WTC11 (cell line): ENCODE measurements around the gene FGFR2. TPM values are rescaled to one million over a fixed set of nuclear protein-coding genes. Genes with fewer than 3 reads are reported as not detected.
"Not testable (repeated sequence)": the region's sequence is repeated elsewhere in the genome, so short reads cannot be mapped to it uniquely, and the experiment has no call there.

Source experiments
- ATAC-seq: fragments of 200-7000 bp; cut with Tn5 transposase; 2 replicates; pipeline ENCODE4 v1.10.0; 2021; ENCODE audit warnings: mild to moderate bottlenecking, moderate library complexity
- CTCF ChIA-PET: fragments of 300-600 bp; sonication (Branson Sonifier 250); formaldehyde crosslinking; loops from one replicate; lab custom pipeline; 2021; ENCODE audit warnings: antibody characterized with exemption; lab: Charles Lee
- POLR2A ChIA-PET: fragments of 350-600 bp; sonication (Branson Sonifier 250); formaldehyde crosslinking; loops from one replicate; lab custom pipeline; 2021; ENCODE audit warnings: antibody characterized with exemption; lab: Charles Lee
- DNase-seq: peaks from one replicate; pipeline ENCODE4 v3.0.0; 2021; ENCODE audit warnings: low spot score
- H3K27ac Mint-ChIP-seq: 2 replicates; pipeline ENCODE4 v1.8.0; 2021; ENCODE audit warnings: mixed read lengths
- H3K27me3 Mint-ChIP-seq: 2 replicates; pipeline ENCODE4 v1.8.0; 2021; ENCODE audit warnings: low read depth, mild to moderate bottlenecking, moderate library complexity, mixed read lengths
- H3K36me3 Mint-ChIP-seq: 2 replicates; pipeline ENCODE4 v1.8.0; 2021; ENCODE audit warnings: mixed read lengths
- H3K4me1 Mint-ChIP-seq: 2 replicates; pipeline ENCODE4 v1.8.0; 2022; ENCODE audit warnings: mixed read lengths
- H3K4me3 Mint-ChIP-seq: 2 replicates; pipeline ENCODE4 v1.8.0; 2021; ENCODE audit warnings: mild to moderate bottlenecking, moderate library complexity, mixed read lengths
- H3K9me3 Mint-ChIP-seq: 2 replicates; pipeline ENCODE4 v1.8.0; 2021; ENCODE audit warnings: mixed read lengths
- AFF4 ChIP-seq: sonication (generic); formaldehyde crosslinking; IDR thresholded peaks from 2 replicates; pipeline ENCODE4 v1.8.1; 2023; ENCODE audit warnings: mild to moderate bottlenecking, missing genetic modification reagents, borderline replicate concordance
- AR ChIP-seq: fragments of 250-450 bp; sonication (Bioruptor Pico); IDR thresholded peaks from 2 replicates; pipeline ENCODE4 v1.9.0; 2021; ENCODE audit warnings: mild to moderate bottlenecking
- E2F1 ChIP-seq: sonication (generic); formaldehyde crosslinking; IDR thresholded peaks from 2 replicates; pipeline ENCODE4 v1.8.0; 2022; ENCODE audit warnings: mild to moderate bottlenecking, missing genetic modification reagents
- EMX1 ChIP-seq: fragments of 250-450 bp; sonication (Bioruptor Pico); IDR thresholded peaks from 2 replicates; pipeline ENCODE4 v1.8.0; 2021; ENCODE audit warnings: mild to moderate bottlenecking
- HMGA2 ChIP-seq: fragments of 250-450 bp; sonication (Bioruptor Pico); IDR thresholded peaks from 2 replicates; pipeline ENCODE4 v1.4.0; 2021; ENCODE audit warnings: mild to moderate bottlenecking, moderate library complexity
- IRF2 ChIP-seq: sonication (generic); formaldehyde crosslinking; IDR thresholded peaks from 2 replicates; pipeline ENCODE4 v1.8.0; 2022; ENCODE audit warnings: low read depth, missing genetic modification reagents, borderline replicate concordance
- NFATC4 ChIP-seq: fragments of 250-450 bp; sonication (Bioruptor Pico); IDR thresholded peaks from 2 replicates; pipeline ENCODE4 v1.9.0; 2021; ENCODE audit warnings: mild to moderate bottlenecking
- USF1 ChIP-seq: sonication (generic); formaldehyde crosslinking; IDR thresholded peaks from 2 replicates; pipeline ENCODE4 v1.8.0; 2022; ENCODE audit warnings: mild to moderate bottlenecking, missing genetic modification reagents
- ZNF121 ChIP-seq: sonication (generic); formaldehyde crosslinking; IDR thresholded peaks from 2 replicates; pipeline ENCODE4 v1.8.0; 2023; ENCODE audit warnings: missing genetic modification reagents
- ZNF232 ChIP-seq: sonication (generic); formaldehyde crosslinking; IDR thresholded peaks from 2 replicates; pipeline ENCODE4 v1.8.0; 2022; ENCODE audit warnings: mild to moderate bottlenecking, missing genetic modification reagents
- ZNF281 ChIP-seq: sonication (generic); formaldehyde crosslinking; IDR thresholded peaks from 2 replicates; pipeline ENCODE4 v1.8.0; 2023; ENCODE audit warnings: mild to moderate bottlenecking, missing genetic modification reagents
- total RNA-seq: library from RNA; stranded (reverse); gene quantifications from 3 replicates; pipeline ENCODE4 v1.2.3, GENCODE V29; 2021
- TF ChIP-seq, protein P1 (sequence below): sonication (generic); formaldehyde crosslinking; IDR thresholded peaks from 2 replicates; pipeline ENCODE4 v1.8.1; 2022; ENCODE audit warnings: mild to moderate bottlenecking, moderate library complexity, missing genetic modification reagents
- TF ChIP-seq, protein P2 (sequence below): sonication (generic); formaldehyde crosslinking; IDR thresholded peaks from 2 replicates; pipeline ENCODE4 v1.8.1; 2022; ENCODE audit warnings: mild to moderate bottlenecking, missing genetic modification reagents, moderate library complexity, borderline replicate concordance
- TF ChIP-seq, protein P3 (sequence below): fragments of 250-450 bp; sonication (Bioruptor Pico); IDR thresholded peaks from 2 replicates; pipeline ENCODE4 v1.9.0; 2021; ENCODE audit warnings: moderate library complexity, mild to moderate bottlenecking, inconsistent platforms, borderline replicate concordance

Gene FGFR2
- total RNA-seq, 1 experiment from 2014 or later, result 95.0 TPM

DNA sequence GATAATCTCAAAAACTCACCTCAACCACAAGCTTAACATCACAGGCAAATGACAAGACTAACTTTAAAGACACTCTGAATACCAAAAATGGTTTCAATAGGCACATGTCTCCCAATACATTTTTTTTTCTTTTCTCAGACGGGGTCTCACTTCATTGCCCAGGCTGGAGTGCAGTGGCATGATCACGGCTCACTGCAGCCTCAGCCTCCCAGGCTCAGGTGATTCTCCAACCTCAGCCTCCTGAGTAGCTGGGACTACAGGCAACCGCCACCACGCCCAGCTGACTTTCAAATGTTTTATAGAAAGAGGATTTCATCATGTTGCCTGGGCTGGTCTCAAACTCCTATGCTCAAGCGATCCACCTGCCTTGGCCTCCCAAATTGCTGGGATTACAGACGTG, 77.7 kb downstream of the FGFR2 start:
- H3K27me3 Mint-ChIP-seq, POLR2A ChIA-PET, DNase-seq, H3K4me3 Mint-ChIP-seq, H3K9me3 Mint-ChIP-seq, ATAC-seq, H3K27ac Mint-ChIP-seq: not testable (repeated sequence)
- CTCF ChIA-PET, result interaction anchor here (1.4 kb wide), 1 partner anchor 142 kb away, joined by 4 read pairs; no protein-coding TSS in a partner anchor
- H3K4me1 Mint-ChIP-seq, result peaks cover 30% of the 10 kb centered on the region
- H3K36me3 Mint-ChIP-seq, result peaks cover 74% of the 10 kb centered on the region
- TF ChIP-seq ZNF121 (CRISPR knock-in tag), result peak; percentile 54; the same call in 1 of the 2 replicates

- ChIA-PET POLR2A (no interaction called here), CTCF (interaction anchor here (1.4 kb wide), 1 partner anchor 143 kb away, joined by 4 read pairs; no protein-coding TSS in a partner anchor)
- peaks cover 79% of the 10 kb centered on the region for H3K36me3 Mint-ChIP-seq
- peaks cover 9% of the 10 kb centered on the region for H3K9me3 Mint-ChIP-seq
- peaks cover 29% of the 10 kb centered on the region for H3K4me1 Mint-ChIP-seq
- DNase-seq (no peak), ATAC-seq (no peak)
- no peaks in the 10 kb centered on the region for H3K27me3 Mint-ChIP-seq
- no peak overlapping the region for H3K4me3 Mint-ChIP-seq
- TF ChIP-seq ZNF232 (CRISPR knock-in tag) (no peak), USF1 (CRISPR knock-in tag) (no peak), HMGA2 (CRISPR knock-in tag) (no peak), AR (CRISPR knock-in tag) (no peak), ZNF281 (CRISPR knock-in tag) (no peak), IRF2 (CRISPR knock-in tag) (no peak), EMX1 (no peak), E2F1 (CRISPR knock-in tag) (no peak)
- TF ChIP-seq, protein P1, sequence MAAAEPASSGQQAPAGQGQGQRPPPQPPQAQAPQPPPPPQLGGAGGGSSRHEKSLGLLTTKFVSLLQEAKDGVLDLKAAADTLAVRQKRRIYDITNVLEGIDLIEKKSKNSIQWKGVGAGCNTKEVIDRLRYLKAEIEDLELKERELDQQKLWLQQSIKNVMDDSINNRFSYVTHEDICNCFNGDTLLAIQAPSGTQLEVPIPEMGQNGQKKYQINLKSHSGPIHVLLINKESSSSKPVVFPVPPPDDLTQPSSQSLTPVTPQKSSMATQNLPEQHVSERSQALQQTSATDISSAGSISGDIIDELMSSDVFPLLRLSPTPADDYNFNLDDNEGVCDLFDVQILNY, result no peak
- H3K27ac Mint-ChIP-seq, result peak overlapping the region; percentile 73
These were observed 78.2 kb downstream of the FGFR2 start for GRCh38 chr10:121519901-121520493.

GRCh38 chr10:121519411-121519810, 78.8 kb downstream of the FGFR2 start:
- H3K36me3 Mint-ChIP-seq, result peaks cover 81% of the 10 kb centered on the region
- DNase-seq (no peak), ATAC-seq (no peak)
- ChIA-PET CTCF (no interaction called here), POLR2A (no interaction called here)
- peaks cover 9% of the 10 kb centered on the region for H3K9me3 Mint-ChIP-seq
- H3K27ac Mint-ChIP-seq, result peak overlapping the region; percentile 73; the same call in 1 of the 2 replicates
- H3K4me1 Mint-ChIP-seq, result peaks cover 34% of the 10 kb centered on the region
- no peaks in the 10 kb centered on the region for H3K27me3 Mint-ChIP-seq
- H3K4me3 Mint-ChIP-seq, result no peak overlapping the region
- TF ChIP-seq, protein P2, sequence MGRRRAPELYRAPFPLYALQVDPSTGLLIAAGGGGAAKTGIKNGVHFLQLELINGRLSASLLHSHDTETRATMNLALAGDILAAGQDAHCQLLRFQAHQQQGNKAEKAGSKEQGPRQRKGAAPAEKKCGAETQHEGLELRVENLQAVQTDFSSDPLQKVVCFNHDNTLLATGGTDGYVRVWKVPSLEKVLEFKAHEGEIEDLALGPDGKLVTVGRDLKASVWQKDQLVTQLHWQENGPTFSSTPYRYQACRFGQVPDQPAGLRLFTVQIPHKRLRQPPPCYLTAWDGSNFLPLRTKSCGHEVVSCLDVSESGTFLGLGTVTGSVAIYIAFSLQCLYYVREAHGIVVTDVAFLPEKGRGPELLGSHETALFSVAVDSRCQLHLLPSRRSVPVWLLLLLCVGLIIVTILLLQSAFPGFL (CRISPR knock-in tag), result no peak
- TF ChIP-seq AFF4 (CRISPR knock-in tag) (no peak), NFATC4 (CRISPR knock-in tag) (no peak)
- TF ChIP-seq, protein P3, sequence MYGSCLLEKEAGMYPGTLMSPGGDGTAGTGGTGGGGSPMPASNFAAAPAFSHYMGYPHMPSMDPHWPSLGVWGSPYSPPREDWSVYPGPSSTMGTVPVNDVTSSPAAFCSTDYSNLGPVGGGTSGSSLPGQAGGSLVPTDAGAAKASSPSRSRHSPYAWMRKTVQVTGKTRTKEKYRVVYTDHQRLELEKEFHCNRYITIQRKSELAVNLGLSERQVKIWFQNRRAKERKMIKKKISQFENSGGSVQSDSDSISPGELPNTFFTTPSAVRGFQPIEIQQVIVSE, result no peak
